Osteocyte (in vitro differentiated cells): ENCODE results near the gene MTFP1. TPM values are rescaled to one million over a fixed set of nuclear protein-coding genes. Genes with fewer than 3 reads are reported as not detected.

Experiments
- DNase-seq: peaks from one replicate; pipeline ENCODE4 v3.0.0; 2021; ENCODE audit warnings: mixed read lengths; ENCODE audit not compliant: unreplicated experiment; ENCODE audit errors: extremely low spot score
- H3K27ac Mint-ChIP-seq: one replicate; pipeline ENCODE4 v1.8.0; 2021; ENCODE audit warnings: mild to moderate bottlenecking, mixed read lengths; ENCODE audit not compliant: unreplicated experiment
- H3K27me3 Mint-ChIP-seq: one replicate; pipeline ENCODE4 v1.8.0; 2021; ENCODE audit warnings: mixed read lengths; ENCODE audit not compliant: unreplicated experiment
- H3K36me3 Mint-ChIP-seq: one replicate; pipeline ENCODE4 v1.8.0; 2021; ENCODE audit warnings: mixed read lengths; ENCODE audit not compliant: unreplicated experiment
- H3K4me1 Mint-ChIP-seq: one replicate; pipeline ENCODE4 v1.8.0; 2021; ENCODE audit warnings: mixed read lengths; ENCODE audit not compliant: unreplicated experiment
- H3K4me3 Mint-ChIP-seq: one replicate; pipeline ENCODE4 v1.8.0; 2021; ENCODE audit warnings: mild to moderate bottlenecking, moderate library complexity, mixed read lengths; ENCODE audit not compliant: unreplicated experiment
- H3K9me3 Mint-ChIP-seq: one replicate; pipeline ENCODE4 v1.8.0; 2021; ENCODE audit warnings: mixed read lengths; ENCODE audit not compliant: unreplicated experiment
- CTCF ChIP-seq: fragments of 200-600 bp; sonication (generic); IDR thresholded peaks from 2 replicates; pipeline ENCODE4 v1.5.0; 2021; ENCODE audit warnings: antibody characterized with exemption, mild to moderate bottlenecking, moderate library complexity
- long read RNA-seq: library from polyadenylated mRNA; unstranded; transcript quantifications from one replicate; pipeline ENCODE4 v2.0.0, GENCODE V29; 2021
- total RNA-seq: library from RNA; stranded (reverse); gene quantifications from 2 replicates; pipeline ENCODE4 v1.2.1, GENCODE V29; 2021

Gene MTFP1
- 8.4 and 10.5 TPM in 2 replicates for total RNA-seq
- long read RNA-seq, transcript MTFP1-201 (4 exons, 1,370 nt), result major isoform, 10 of 11 reads
- long read RNA-seq, partial matches to known transcripts, result 0 of 11 reads
- long read RNA-seq, other reads (novel, unspliced or antisense), result 0 of 11 reads

GRCh38 chr22:30425616-30426387, at the start of gene MTFP1:
TSS of gene MTFP1 (plus strand) at chr22:30425768. CDS start at chr22:30425880, 112 bp downstream.
- peak within 1 kb of the TSS; percentile 86 for H3K4me3 Mint-ChIP-seq
- peaks cover 43% of the 10 kb centered on the region for H3K4me1 Mint-ChIP-seq
- peak; percentile 88 for DNase-seq
- peak within 1 kb of the TSS; percentile 94 for H3K27ac Mint-ChIP-seq
- H3K9me3 Mint-ChIP-seq, result no peaks in the 10 kb centered on the region
- no peaks in the 10 kb centered on the region for H3K27me3 Mint-ChIP-seq
- no peaks in the 10 kb centered on the region for H3K36me3 Mint-ChIP-seq
- no peak for TF ChIP-seq CTCF

GRCh38 chr22:30380011-30380410, 45.6 kb upstream of the MTFP1 start:
- no peak overlapping the region for H3K4me3 Mint-ChIP-seq
- H3K9me3 Mint-ChIP-seq, result no peaks in the 10 kb centered on the region
- H3K27me3 Mint-ChIP-seq, result no peaks in the 10 kb centered on the region
- H3K27ac Mint-ChIP-seq, result no peak overlapping the region
- peaks cover 16% of the 10 kb centered on the region for H3K36me3 Mint-ChIP-seq
- H3K4me1 Mint-ChIP-seq, result no peaks in the 10 kb centered on the region
- no peak for DNase-seq
- TF ChIP-seq CTCF, result no peak

- no peak for DNase-seq
- Mint-ChIP-seq H3K27ac (no peak overlapping the region), H3K9me3 (no peaks in the 10 kb centered on the region), H3K4me3 (no peak overlapping the region), H3K27me3 (no peaks in the 10 kb centered on the region), H3K4me1 (peaks cover 4% of the 10 kb centered on the region), H3K36me3 (peaks cover 16% of the 10 kb centered on the region)
- TF ChIP-seq CTCF, result no peak
Measured at GRCh38 chr22:30381264-30381663, 44.3 kb upstream of the MTFP1 start.

GRCh38 chr22:30382340-30382739, 43.2 kb upstream of the MTFP1 start:
- Mint-ChIP-seq H3K27ac (no peak overlapping the region), H3K27me3 (no peaks in the 10 kb centered on the region), H3K9me3 (no peaks in the 10 kb centered on the region), H3K36me3 (peaks cover 16% of the 10 kb centered on the region), H3K4me1 (peaks cover 11% of the 10 kb centered on the region), H3K4me3 (no peak overlapping the region)
- no peak for TF ChIP-seq CTCF
- DNase-seq, result no peak

GRCh38 chr22:30383061-30383460, 42.5 kb upstream of the MTFP1 start:
- Mint-ChIP-seq H3K4me1 (peaks cover 14% of the 10 kb centered on the region), H3K27me3 (no peaks in the 10 kb centered on the region), H3K4me3 (no peak overlapping the region), H3K9me3 (no peaks in the 10 kb centered on the region), H3K36me3 (peaks cover 16% of the 10 kb centered on the region), H3K27ac (no peak overlapping the region)
- no peak for DNase-seq
- TF ChIP-seq CTCF, result no peak
